Stimulated activated CD8-positive, alpha-beta memory T cell treated with anti-CD3 and anti-CD28 coated beads, Interleukin-15, amount 100 ng/mL, for 4 hours (primary cell): Measurements from ENCODE around the gene COL16A1.

Experiments
- DNase-seq, 2 donors: peaks; one replicate each; pipeline ENCODE4 v3.0.0-alpha.2; 2020; ENCODE audit warnings: low read depth in 2 of 2

The COL16A1 gene

DNA sequence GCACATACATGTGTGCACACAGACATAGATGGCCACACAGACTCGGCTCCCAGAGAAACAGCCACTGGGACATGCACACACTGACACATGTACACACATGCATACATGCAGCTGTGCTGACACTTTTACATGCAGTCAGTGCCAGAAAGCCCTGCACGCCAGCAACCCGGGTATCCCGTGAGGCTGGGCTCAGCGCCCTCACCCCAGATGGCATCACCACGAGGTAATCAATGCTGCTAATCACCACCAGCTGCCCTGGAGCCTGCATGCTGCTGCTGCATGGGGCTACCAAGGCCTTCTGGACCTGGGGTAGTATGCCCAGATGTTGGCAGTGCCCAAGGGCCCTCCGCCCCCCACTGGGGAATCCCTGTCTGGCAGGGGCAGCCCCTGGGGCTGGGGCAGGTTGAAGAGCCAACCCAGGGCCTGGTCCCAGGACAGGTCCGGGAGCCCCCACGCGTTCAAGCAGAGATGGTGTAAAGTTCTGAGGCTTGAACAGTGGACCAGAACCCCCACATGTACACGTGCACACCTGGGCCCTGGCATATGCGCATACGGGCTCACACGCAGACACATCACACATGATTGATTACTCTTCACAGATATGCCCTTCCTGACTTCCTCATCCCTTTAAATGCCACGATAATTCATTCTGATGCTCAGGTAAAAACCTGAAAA lies 2.7 kb upstream of the COL16A1 start:
- DNase-seq = no peak

DNA sequence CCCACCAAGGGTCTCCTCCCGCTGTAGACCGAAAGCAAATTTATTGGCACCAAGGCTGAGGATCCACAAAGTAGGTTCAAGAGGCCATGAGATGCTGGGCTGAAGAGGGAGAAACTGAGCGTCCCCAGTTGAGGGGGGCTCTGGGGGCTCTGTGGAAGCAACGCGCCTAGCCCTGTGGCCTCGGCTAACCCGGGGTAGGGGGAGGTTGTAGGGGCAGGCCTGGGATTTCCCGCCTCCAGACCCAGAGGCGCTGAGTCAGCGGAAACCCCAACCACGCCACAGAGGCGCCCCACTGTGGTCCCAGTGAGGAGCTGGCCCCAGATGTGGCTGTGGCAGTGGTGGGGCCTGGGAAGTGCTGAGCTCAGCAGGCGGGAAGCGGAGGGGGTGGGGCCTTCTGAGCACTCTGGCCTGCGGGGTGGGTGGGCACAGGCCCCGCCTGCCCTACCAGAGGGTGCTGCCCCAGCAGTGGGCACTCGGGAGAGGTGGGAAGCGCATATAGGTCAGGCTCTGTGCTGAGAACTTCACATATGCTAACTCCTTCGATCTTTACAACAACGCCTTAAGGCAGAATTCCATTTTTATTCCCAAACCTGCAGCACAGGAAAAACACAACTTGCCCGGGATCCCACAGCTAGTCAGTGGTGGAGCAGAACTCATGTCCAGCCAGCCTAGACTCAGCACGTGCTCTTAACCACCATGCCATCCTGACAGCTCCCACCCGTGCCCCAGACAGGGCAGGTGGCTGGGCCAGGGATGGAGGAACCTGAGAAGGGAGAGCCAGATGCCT lies 1.5 kb upstream of the COL16A1 start:
- peak; percentile 44 to 52 for DNase-seq

DNA sequence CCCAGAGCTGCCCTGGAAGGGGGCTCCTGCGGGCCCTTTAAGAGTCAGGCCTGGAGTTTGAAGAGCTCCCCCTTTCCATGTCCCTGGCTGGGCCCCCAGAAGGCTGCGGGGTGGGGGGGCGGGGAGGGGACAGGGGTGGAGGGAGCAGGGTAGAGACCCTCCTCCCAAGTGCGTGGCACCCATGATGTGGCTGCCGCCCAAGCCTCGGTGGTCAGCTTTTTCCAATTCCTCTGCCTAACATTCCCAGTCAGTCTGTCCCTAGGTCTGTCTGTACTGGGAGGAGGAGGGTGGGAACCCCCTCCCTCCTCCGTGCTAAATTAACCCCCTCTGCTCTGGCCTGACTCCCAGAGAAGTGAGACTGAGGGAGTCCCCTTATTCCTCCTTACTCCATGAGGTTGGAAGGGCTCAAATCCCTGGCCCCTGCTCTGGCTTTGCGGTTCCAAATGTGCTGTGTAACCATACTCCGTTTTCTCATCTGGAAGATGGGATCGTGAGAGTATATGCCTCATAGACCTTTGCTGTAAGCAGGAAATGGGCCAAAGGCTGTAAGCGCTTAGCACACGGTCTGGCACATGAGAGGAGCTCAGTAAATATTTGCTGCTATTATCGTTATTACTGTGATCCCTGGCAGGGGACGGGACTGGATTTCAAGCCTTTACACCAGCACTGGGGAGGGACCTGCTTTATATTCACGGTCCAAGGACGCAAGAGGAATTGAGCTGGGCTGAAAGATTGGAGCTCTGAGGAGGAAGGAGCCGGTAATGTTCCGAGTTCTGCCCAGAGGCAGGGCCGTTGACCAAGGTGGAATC lies 658 bp upstream of the COL16A1 start:
- DNase-seq = no peak

DNA sequence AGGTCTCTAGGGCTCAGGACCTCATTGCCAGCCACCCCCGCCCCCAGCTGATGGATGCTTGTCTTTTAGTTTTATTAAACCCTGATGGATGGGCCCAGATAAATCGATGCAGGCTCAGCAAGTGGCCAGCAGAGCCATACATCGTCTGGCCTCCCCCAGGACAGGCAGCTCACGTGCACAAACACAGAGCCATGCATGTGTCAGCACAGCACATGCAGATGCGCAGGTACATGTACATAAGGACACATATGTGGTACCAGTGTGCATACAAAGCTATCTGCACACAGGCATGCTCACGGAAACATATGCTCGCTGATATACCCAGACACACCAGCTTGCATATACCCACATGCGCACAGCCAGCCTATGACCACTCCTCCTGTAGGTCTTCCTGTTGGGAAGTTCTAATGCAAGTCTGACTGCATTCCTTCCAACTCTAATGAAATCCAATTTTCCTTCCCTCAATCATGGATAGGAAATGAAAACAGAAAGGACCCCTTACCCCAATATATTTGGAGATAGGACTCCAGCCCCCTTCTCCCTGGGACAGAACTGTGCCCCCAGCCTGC lies 897 bp downstream of the COL16A1 start:
- DNase-seq = no peak

DNA sequence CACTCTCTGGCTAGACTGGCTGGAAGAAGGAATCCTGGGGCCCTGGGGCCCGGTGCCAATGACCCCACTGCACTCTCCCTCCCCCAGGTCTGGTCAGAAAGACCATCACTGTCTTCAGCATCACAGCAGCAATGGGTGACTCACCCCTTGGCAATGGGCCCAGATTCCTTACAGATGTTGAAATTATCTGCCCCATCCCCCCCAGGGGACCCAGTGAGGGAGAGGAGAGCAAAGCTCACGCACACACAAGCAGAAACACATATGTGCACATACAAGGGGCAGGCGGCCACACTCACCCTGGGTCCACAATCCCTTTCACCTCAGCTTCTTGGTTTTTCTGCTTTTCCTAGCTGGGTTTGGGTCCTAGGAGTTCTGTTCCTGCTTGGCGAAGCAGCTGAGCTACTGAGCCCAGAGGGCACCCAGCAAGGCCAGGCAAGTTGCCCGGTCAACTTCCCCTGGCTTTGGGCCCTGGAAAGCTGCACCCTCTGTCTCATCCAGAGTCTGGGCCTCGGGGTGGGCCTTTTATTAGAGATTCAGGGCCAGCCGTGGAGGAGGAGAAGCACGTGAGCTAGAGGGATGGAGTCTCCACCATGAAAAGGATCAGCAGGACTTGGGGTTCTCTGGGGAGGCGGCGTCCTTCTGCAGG lies 2.6 kb downstream of the COL16A1 start:
- DNase-seq = no peak

DNA sequence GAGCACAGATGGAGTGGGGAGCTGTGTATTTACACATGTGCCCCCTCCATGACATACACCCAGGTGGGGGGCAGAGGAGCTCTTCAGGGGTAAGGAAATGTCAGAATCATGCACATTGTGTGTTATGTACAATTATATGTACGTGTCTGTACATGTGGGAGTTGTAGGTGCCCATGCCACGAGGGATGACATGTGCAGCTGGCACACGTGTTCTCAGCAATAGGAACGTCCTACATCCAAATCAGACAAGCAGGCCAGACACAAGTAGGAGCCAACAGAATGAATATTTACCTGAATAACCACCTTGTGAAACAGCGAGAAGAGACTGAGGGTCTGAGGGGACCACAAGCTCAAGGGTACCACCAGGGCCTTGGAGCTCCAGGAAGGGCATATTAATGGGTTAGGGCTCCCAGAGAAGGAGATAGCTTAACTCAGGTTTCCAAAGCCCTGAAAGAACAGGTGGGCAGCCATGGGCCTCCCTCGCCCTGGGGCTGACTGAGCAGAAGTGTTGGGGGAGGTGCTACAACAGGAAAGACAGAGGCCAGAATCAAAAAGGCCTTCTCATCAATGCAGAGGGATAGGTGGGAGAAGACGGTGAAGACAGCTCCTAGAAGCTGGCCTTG lies 3.2 kb downstream of the COL16A1 start:
- DNase-seq = no peak

DNA sequence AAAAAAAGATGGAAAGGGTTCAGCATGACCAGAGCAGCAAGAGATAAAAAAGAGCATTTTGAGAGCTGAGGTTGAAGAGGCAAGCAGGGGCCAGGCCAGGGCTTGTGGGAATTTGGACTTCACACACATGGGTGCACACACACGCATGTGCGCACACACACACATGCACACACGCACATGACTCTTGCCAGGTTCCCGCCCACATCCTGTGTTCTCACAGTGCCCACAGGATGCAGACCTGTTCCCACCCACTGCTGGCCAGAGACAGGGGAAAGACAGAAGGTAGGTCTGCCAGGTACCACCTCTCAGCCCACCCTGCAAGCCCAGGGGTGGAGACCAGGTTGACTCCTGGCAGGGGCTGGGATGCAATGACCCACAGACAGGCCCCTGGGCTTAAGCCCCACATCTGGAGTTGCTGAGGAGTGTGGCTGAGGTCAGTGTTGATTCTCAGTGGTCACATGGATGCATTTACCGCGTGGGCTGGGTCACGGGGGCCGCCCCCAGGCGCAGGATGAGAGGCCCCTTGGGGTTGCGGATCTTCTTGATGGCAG lies 4.4 kb downstream of the COL16A1 start:
- DNase-seq = no peak

DNA sequence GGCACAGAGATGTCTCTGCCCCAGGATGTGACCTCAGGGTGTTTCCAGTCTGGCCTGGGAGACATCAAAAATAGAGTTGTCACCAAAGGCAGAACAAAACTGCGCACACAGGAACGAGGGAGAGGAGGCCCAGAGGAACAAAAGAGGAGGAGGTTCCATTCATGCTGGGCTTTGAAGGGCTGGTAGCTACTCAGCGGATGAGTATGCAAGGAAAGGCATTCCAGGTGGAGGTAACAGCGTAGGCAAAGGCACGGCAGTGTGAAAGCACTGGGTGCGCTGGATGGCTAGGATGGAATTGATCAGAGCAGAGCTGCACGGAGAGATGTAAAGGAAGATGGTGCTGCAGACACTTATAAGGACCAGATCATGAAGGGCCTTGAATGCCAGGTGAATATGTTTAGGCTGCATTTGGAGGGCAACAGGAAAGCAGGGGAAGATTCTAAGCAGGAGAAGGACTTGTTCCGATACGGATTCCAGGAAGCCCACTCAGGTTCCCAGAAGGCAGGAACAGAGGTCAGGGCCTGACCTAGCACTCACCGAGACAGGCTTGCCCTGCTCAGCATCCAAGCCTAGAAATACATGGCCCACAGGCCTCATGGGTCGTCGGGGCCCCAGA lies 6.3 kb downstream of the COL16A1 start:
- DNase-seq = no peak

DNA sequence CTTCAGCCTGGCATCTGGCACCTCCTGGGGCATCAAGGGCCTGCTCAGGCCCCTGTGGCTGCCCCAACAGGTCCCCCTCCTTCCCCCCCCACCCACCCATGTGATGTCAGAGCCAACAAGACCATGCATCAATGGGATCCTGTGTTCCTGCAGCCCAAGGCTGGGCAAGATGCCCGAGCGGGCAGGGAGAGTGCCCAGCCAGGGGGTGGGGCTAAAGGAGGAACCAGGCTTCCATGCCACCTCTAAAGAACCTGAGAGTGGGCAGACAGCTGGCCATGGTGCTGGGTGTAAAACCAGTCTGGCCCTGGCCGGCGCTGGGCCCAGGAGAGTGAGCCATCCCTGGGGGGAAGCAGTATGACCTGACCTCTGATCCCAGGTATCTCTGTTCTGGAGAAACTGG lies 7.6 kb downstream of the COL16A1 start:
- DNase-seq = no peak

DNA sequence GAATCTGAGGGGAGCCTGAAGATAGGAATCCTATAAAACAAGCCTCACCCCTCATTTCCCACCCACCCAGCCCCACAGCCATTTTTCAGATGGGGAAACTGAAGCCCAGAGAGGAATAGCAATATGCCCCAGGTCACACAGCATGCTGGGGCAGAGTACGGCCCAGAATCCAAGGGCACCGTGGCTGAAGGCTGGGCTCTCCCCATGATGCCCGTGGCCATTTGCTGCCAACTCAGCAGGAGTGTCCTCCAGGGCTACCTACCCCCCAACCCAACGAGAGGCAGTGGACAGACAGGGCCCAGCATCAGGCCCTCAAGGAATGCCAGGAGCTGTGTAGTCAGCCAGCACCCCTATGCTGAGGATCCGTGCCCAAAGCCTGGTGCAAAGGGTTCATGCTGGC lies 8.5 kb downstream of the COL16A1 start:
- DNase-seq = no peak

DNA sequence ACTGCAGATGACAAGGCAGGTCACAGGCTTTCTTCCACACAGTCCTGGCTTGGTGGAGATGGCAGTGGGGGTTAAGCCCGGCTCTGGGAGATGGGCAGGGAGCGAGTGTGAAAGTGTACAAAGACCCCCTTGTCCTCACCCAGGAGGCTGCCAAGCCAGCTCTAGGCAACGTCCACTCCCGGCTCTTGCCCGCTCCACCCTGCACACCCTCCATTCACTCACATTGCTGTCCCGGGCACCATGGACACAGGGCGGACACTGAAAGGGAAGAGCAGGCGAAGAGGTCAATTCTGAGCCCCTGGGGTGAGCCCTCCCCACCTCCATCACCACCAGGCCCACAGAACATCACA lies 8.9 kb downstream of the COL16A1 start:
- DNase-seq = no peak

DNA sequence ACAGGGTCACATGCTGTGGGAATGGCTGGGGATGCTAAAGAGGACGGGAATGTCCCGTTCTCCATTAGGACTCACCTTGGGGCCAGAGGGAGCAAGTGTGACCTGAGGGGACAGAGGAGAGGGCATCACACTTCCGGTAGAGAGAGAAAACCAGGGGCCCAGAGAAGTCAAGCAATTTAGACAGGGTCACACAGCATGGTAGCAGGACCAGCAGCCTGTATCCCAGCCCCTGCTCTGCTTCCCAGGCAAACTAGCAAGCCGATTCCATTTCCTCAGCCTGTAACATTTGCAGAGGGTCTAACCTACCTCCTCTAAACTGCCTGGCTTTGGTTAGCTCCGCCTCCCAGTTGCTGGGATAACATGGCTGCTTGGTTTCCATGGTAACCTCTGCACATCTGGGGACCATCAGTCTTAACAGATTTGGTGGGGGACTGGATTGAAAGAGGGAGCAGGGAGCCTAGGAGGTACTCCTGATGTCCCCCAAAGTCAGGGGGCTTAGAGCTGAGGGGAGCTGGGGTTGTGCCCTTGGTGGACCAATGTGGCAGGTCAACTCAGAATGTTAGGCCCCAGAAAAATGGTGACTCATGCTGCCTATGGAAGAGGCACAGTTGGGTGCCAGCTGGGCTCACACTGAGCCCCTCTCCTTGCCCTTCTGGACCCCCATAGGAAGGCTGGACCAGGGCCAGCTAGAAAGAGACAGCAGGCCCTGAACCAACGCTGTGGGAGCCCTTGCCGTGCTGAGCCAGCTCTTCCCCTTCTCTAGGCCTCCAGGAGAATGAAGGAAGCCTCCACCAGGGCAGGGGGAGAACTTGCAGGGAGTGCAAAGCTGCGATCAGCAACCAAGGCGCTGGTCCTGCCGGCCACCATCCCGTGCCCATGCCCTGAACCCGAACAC lies 9.5 kb downstream of the COL16A1 start:
- no peak for DNase-seq

DNA sequence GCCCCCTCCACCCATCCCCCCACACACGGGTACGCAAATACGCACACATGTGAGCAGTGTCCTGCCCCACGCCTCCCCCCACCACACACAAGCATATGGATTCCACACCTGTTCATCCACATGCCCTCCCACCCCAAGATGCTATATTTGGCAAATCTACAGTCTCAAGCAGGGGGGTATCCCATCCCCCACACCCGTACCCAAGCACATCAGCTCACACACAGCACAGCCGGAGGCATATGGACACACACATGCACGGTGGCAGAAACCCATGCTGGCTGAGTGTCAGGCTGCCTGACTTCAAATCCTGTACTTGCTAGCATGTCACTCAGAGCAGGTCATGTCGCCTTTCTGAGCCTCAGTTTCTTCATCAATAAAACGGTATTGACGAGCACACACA lies 10.6 kb downstream of the COL16A1 start:
- no peak for DNase-seq

DNA sequence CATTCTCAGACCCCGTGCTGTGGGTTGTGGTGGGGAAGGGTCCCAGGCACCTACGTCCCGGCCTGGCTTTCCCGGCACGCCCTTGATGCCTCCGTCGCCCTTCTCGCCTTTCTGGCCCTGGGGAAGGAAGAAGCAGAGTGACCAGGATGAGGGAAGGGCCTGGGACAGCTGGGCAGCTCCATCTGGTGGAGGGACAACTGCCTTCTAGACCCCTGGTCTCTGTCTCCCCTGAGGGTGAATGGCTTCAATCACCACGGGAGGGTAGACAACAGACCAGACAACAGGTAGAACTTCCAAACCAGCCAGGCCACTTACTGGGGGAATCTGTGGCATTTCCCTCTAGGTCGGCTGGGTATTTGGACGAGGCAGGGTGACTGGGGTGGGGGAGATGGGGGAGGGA lies 11.9 kb downstream of the COL16A1 start:
- DNase-seq = no peak

DNA sequence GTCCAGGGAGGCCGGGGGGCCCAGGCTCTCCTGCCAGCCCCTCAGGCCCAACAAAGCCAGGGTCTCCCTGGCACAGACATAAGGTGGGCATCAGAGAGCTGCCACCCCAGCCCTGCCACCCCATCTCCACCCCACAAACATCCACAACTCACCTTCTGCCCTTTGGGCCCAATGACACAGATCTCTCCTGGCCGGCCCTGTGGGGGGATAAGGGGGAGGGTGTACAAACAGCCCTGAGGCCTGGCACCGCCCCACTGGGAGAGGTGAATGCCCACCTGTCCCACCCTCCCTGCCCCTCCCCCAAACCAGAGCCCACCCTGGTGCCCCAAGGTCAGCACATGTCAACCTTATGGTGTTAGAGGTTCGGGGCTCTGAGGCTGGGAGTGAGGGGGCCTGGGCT lies 12.4 kb downstream of the COL16A1 start:
- no peak for DNase-seq

DNA sequence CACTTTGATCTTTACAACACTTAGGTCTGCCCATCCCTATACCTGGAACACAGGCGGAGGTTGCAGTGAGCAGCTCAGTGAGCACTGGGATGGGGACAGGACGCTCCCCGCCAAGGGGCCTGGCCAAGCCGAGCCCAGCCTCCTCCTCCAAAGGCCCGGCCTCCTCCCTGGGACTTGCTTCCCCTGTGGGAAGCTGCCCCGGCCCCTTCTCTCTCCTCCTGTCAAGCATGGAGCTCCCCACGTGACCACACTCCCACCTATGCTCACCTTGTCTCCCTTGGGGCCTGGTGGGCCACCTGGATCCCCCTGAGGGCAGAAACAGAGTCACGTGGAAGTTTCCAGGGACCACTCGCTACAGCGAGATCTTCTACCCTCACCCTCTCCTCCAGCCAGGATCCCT lies 12.9 kb downstream of the COL16A1 start:
- no peak for DNase-seq

DNA sequence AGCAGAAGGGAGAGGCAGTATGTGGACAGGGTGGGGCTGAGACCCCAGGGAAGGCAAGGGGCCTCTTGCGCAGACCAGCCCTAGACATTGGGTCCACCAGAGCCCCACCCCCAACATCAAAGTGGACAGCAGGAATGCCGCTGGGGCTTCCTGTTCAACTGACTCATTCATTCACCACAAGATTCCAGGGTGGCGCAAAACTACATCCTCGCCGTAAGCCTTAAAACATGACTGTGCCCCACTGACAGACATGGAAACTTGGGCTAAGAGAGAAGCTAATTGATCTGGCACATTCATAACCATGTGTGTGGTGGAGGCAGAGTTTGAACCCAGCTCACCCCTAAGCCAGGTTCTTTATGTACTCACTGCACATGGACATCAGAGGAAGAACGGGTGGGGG lies 14.0 kb downstream of the COL16A1 start:
- no peak for DNase-seq

DNA sequence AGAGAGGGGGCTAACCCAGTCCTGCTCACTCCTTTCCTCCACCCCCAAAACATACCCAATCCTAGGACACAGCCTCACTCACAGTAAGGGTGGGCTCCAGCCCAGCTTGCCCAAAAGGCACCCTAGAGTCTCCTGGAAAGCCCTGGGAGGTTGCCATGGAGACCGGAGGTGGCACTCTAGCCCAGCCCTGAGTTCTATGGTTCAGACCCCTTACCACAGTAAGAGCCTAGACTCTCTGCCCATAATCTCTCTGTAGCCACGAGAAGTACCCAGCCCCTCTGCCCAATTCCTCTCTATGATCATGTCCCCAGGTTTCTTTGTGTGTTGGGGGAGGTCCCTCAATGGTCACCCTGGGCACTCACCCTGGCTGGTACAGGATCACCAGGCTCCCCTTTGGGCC lies 14.4 kb downstream of the COL16A1 start:
- no peak for DNase-seq

DNA sequence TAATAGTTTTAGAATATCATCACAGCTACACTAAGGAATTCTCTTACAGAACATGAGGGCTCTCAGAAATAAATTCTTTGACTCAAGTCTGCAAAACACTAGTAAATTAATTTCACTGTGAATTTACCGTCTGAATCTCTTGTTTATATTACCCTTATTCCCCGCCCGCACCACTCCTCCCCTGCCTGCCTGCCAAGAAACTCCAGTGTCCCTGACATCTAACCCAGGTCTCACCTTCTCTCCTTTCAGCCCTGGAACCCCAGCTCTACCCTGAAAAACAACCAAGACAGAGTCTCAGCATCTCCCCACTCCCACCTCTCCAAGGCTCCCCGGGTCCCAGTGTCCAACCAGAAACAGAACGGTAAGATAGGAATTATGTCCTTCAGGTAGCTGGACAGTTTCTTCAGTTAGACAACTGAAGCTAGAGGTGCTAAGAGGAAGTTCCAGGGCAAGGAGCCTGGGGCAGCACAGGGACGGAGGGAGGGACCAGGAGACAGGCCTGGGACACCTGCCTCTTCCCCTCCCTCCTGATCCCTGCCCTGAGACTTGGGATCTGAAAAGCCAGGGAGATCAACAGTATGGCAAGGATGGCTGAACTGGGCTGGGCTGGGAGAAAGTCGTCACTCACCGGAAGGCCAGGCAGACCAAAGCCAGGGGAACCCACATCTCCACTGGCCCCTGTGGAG lies 15.4 kb downstream of the COL16A1 start:
- DNase-seq = no peak
